K562 (cell line): Measurements from ENCODE around the gene ACBD4. TPM values are rescaled to one million over a fixed set of nuclear protein-coding genes. Genes with fewer than 3 reads are reported as not detected.
A peak's percentile ranks its signal among the peaks of the same experiment; 100 is the strongest.

Experiments used
- CHD1 ChIP-seq: fragments of 200-600 bp; sonication (generic); IDR thresholded peaks from one replicate; pipeline ENCODE4 v1.6.1; 2012; ENCODE audit warnings: mild to moderate bottlenecking, moderate library complexity, low read length, inconsistent platforms
- ESRRA ChIP-seq: fragments of 450-650 bp; IDR thresholded peaks from 2 replicates; pipeline ENCODE4 v1.6.1; 2014; ENCODE audit warnings: low read depth, mild to moderate bottlenecking, moderate library complexity, borderline replicate concordance
- FOXP1 ChIP-seq: sonication (generic); formaldehyde crosslinking; IDR thresholded peaks from 2 replicates; pipeline ENCODE4 v1.8.0; 2022; ENCODE audit warnings: mild to moderate bottlenecking, missing genetic modification reagents
- GTF2B ChIP-seq: IDR thresholded peaks from 2 replicates; pipeline ENCODE4 v1.6.1; 2011; ENCODE audit not compliant: insufficient read length; ENCODE audit errors: extremely low read depth
- MEIS2 ChIP-seq: fragments of 450-650 bp; IDR thresholded peaks from 2 replicates; pipeline ENCODE4 v1.6.1; 2014; ENCODE audit warnings: mild to moderate bottlenecking; ENCODE audit not compliant: partially characterized antibody
- NR2F6 ChIP-seq: fragments of 450-650 bp; formaldehyde crosslinking; IDR thresholded peaks from 2 replicates; pipeline ENCODE4 v1.4.0; 2020; ENCODE audit warnings: mild to moderate bottlenecking
- NR4A1 ChIP-seq, 2 experiments: fragments of 250-450 bp in 1 of 2; fragments of 450-650 bp in 1 of 2; sonication (Bioruptor Pico) in 1 of 2; IDR thresholded peaks; 2 replicates each; pipeline versions ENCODE4 v1.4.0 to v1.6.1; 2016 to 2020; ENCODE audit warnings: mild to moderate bottlenecking in 2 of 2, missing compliant biosample characterization in 1 of 2, missing genetic modification characterization in 1 of 2, moderate library complexity in 1 of 2
- REST ChIP-seq, 2 experiments: fragments of 450-650 bp; formaldehyde crosslinking in 1 of 2; IDR thresholded peaks; 2 replicates each; pipeline versions ENCODE4 v1.4.0 to v1.6.1; 2014 to 2020; ENCODE audit warnings: mild to moderate bottlenecking in 2 of 2, borderline replicate concordance in 1 of 2, low read depth in 1 of 2
- TBL1XR1 ChIP-seq, 2 experiments: IDR thresholded peaks; 2 replicates each; pipeline ENCODE4 v1.6.1; 2012; ENCODE audit warnings: improper control_type of control experiment in 2 of 2, low read length in 2 of 2, mild to moderate bottlenecking in 1 of 2
- TCF3 ChIP-seq: sonication (generic); formaldehyde crosslinking; IDR thresholded peaks from 2 replicates; pipeline ENCODE4 v1.4.0; 2020; ENCODE audit warnings: mild to moderate bottlenecking, missing genetic modification reagents
- ZNF197 ChIP-seq: fragments of 200-800 bp; sonication (Bioruptor generic); IDR thresholded peaks from 2 replicates; pipeline ENCODE4 v1.6.1; 2016; ENCODE audit warnings: low read depth, missing genetic modification characterization, missing compliant biosample characterization
- ZZZ3 ChIP-seq: fragments of 450-650 bp; IDR thresholded peaks from 2 replicates; pipeline ENCODE4 v1.6.1; 2016; ENCODE audit warnings: antibody characterized with exemption, mild to moderate bottlenecking, moderate library complexity
- polyA plus RNA-seq, 8 experiments: library from polyadenylated mRNA; depleted of rRNA in 4 of 8; stranded (reverse) in 5 of 8; unstranded in 3 of 8; fragments of >200 nt; fragmentation: Nextera tagmentation in 2 of 8; fragmentation: Illumina TruSeq in 1 of 8; extraction: Ambion mirVana in 2 of 8; extraction: Trizol in 1 of 8; gene quantifications; 2 replicates each; pipeline versions ENCODE4 v1.2.1 to v1.2.3, GENCODE V29; 2011 to 2014; ENCODE audit warnings: inconsistent platforms in 1 of 8, missing spikeins in 1 of 8
- total RNA-seq, 7 experiments: library from RNA; depleted of rRNA in 6 of 7; stranded (reverse); fragments of >200 nt in 6 of 7; fragmentation: Illumina TruSeq in 2 of 7; extraction: Trizol in 2 of 7; gene quantifications; 2 replicates each; pipeline versions ENCODE4 v1.2.1 to v1.2.3, GENCODE V29; 2011 to 2021; ENCODE audit warnings: low replicate concordance in 1 of 7
- TF ChIP-seq, protein P1 (sequence below), 2 experiments: fragments of 450-650 bp; conservative IDR thresholded peaks; 2 replicates each; pipeline ENCODE4 v1.6.1; 2017; ENCODE audit warnings: mild to moderate bottlenecking in 2 of 2, moderate library complexity in 2 of 2
- TF ChIP-seq, protein P2 (sequence below): fragments of 450-650 bp; formaldehyde crosslinking; IDR thresholded peaks from 2 replicates; pipeline ENCODE4 v1.4.0; 2020; ENCODE audit warnings: mild to moderate bottlenecking, moderate library complexity

The ACBD4 gene
- total and polyA plus RNA-seq, 9 of the 15 experiments (the other 6 are each of a cell fraction or from before 2014, with no cell fraction given) = 0.14 to 6.9 (median 4.6) TPM

DNA sequence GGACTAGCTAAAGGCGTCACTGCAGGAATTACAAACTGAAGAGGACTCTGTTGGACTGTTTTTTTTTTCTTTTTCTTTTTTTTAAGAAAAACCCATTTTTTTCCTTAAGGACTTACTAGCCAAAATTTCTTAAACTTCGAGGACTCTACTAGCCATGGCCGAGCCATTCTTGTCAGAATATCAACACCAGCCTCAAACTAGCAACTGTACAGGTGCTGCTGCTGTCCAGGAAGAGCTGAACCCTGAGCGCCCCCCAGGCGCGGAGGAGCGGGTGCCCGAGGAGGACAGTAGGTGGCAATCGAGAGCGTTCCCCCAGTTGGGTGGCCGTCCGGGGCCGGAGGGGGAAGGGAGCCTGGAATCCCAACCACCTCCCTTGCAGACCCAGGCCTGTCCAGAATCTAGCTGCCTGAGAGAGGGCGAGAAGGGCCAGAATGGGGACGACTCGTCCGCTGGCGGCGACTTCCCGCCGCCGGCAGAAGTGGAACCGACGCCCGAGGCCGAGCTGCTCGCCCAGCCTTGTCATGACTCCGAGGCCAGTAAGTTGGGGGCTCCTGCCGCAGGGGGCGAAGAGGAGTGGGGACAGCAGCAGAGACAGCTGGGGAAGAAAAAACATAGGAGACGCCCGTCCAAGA lies 13.7 kb downstream of the ACBD4 start (continued):
- TF ChIP-seq REST (IDR thresholded peaks at IDR 0.05; ENCODE audit: borderline replicate concordance) (peak; percentile 67), REST (CRISPR knock-in tag; IDR thresholded peaks at IDR 0.05; ENCODE audit: low read depth) (no peak), GTF2B (no peak), NR4A1 (CRISPR knock-in tag; IDR thresholded peaks at IDR 0.05) (no peak), NR4A1 (tag; IDR thresholded peaks at IDR 0.05) (no peak), ZZZ3 (no peak), ZNF197 (CRISPR knock-in tag) (no peak), CHD1 (no peak), NR2F6 (no peak), FOXP1 (0 out of 2 replicates have a peak, but pooled peaks have one; percentile 68), TBL1XR1 (IDR thresholded peaks at IDR 0.05; ENCODE audit: low read length in 2 of 2) (peak in 1 of 2 experiments; percentile 15; a peak in 1 of 4 replicates), ESRRA (no peak), MEIS2 (no peak), TCF3 (CRISPR knock-in tag) (peak; percentile 14)
- TF ChIP-seq, protein P1, sequence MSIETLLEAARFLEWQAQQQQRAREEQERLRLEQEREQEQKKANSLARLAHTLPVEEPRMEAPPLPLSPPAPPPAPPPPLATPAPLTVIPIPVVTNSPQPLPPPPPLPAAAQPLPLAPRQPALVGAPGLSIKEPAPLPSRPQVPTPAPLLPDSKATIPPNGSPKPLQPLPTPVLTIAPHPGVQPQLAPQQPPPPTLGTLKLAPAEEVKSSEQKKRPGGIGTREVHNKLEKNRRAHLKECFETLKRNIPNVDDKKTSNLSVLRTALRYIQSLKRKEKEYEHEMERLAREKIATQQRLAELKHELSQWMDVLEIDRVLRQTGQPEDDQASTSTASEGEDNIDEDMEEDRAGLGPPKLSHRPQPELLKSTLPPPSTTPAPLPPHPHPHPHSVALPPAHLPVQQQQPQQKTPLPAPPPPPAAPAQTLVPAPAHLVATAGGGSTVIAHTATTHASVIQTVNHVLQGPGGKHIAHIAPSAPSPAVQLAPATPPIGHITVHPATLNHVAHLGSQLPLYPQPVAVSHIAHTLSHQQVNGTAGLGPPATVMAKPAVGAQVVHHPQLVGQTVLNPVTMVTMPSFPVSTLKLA (conservative IDR thresholded peaks at IDR 0.05) = 0 out of 4 replicates have a peak, but pooled peaks of 1 of the 2 experiments have one; percentile 25
- TF ChIP-seq, protein P2, sequence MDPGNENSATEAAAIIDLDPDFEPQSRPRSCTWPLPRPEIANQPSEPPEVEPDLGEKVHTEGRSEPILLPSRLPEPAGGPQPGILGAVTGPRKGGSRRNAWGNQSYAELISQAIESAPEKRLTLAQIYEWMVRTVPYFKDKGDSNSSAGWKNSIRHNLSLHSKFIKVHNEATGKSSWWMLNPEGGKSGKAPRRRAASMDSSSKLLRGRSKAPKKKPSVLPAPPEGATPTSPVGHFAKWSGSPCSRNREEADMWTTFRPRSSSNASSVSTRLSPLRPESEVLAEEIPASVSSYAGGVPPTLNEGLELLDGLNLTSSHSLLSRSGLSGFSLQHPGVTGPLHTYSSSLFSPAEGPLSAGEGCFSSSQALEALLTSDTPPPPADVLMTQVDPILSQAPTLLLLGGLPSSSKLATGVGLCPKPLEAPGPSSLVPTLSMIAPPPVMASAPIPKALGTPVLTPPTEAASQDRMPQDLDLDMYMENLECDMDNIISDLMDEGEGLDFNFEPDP (CRISPR knock-in tag) = no peak
